Progenitor cell of endocrine pancreas (in vitro differentiated cells): Measurements from ENCODE around the gene KIAA1614. TPM values are rescaled to one million over a fixed set of nuclear protein-coding genes. Genes with fewer than 3 reads are reported as not detected.
A peak's percentile ranks its signal among the peaks of the same experiment; 100 is the strongest.
"Not testable (repeated sequence)": the region's sequence is repeated elsewhere in the genome, so short reads cannot be mapped to it uniquely, and the experiment has no call there.

ENCODE experiments used
- DNase-seq: peaks from one replicate; pipeline ENCODE4 v3.0.0; 2021; ENCODE audit warnings: low spot score; ENCODE audit not compliant: unreplicated experiment
- H3K27ac Mint-ChIP-seq: 2 replicates; pipeline ENCODE4 v1.8.0; 2021; ENCODE audit warnings: mild to moderate bottlenecking, moderate library complexity, mixed read lengths
- H3K27me3 Mint-ChIP-seq: 2 replicates; pipeline ENCODE4 v1.8.0; 2021; ENCODE audit warnings: mixed read lengths
- H3K36me3 Mint-ChIP-seq: 2 replicates; pipeline ENCODE4 v1.8.0; 2022; ENCODE audit warnings: mixed read lengths; ENCODE audit not compliant: insufficient read depth
- H3K4me1 Mint-ChIP-seq: 2 replicates; pipeline ENCODE4 v1.8.0; 2021; ENCODE audit warnings: low read depth, mixed read lengths
- H3K4me3 Mint-ChIP-seq: 2 replicates; pipeline ENCODE4 v1.8.0; 2021; ENCODE audit warnings: low read depth, mild to moderate bottlenecking, moderate library complexity, mixed read lengths
- H3K9me3 Mint-ChIP-seq: 2 replicates; pipeline ENCODE4 v1.8.0; 2021; ENCODE audit warnings: low read depth, mixed read lengths
- CTCF ChIP-seq: fragments of 200-600 bp; sonication (generic); IDR thresholded peaks from one replicate; pipeline ENCODE4 v1.5.0; 2021; ENCODE audit warnings: antibody characterized with exemption, mild to moderate bottlenecking; ENCODE audit not compliant: unreplicated experiment
- total RNA-seq: library from RNA; stranded (reverse); gene quantifications from 2 replicates; pipeline ENCODE4 v1.2.1, GENCODE V29; 2021

Gene KIAA1614
- total RNA-seq, 1 donor from 2014 or later = 2.5 TPM

DNA sequence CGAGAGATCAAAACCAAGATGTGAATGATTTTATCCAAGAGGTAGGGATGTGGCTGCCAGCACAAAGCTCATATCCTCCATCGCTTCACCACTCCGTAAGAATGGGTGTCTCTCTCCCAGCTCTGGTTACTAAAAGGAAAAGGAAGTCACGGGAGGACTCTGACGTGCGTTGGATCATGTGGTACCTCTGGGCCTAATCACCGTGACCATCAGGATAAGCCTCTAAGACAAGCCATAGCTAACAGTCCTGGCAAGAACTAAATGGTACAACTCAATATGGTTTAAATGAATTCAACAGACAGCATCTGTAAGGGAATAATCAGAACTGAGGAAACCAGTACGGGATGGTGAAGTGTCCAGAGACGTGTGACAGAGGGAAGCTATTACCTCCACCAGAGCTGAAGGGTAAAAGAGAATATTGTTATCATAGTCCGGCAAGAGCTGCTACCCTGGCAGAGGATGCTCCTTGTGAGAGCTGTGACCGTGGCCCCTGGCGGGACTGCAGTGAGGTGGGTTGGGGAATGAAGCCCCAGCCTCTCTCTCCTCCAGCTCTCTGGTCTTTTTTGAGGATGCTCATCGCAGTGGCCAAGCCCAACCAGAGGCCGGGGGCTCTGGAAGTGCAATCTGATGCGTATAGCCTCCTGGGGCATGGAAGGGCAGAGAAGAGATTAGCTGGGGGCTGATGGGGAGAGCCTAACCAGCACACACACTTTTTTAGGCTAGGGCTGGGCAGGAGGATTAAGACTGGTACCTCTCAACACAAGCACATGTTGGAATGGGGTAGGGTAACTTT is 54.2 kb downstream of the KIAA1614 start:
- peak overlapping the region; percentile 60 for H3K27ac Mint-ChIP-seq
- no peaks in the 10 kb centered on the region for H3K9me3 Mint-ChIP-seq
- peaks cover 25% of the 10 kb centered on the region for H3K36me3 Mint-ChIP-seq
- H3K27me3 Mint-ChIP-seq = no peaks in the 10 kb centered on the region
- DNase-seq = no peak
- peaks cover 2% of the 10 kb centered on the region for H3K4me1 Mint-ChIP-seq
- H3K4me3 Mint-ChIP-seq = no peak overlapping the region
- no peak for TF ChIP-seq CTCF

- no peak for DNase-seq
- Mint-ChIP-seq H3K4me3 (no peak overlapping the region), H3K9me3 (no peaks in the 10 kb centered on the region), H3K27me3 (no peaks in the 10 kb centered on the region), H3K4me1 (peaks cover 2% of the 10 kb centered on the region), H3K36me3 (peaks cover 28% of the 10 kb centered on the region), H3K27ac (no peak overlapping the region)
- TF ChIP-seq CTCF = no peak
Measured at GRCh38 chr1:180967558-180967957, 54.9 kb downstream of the KIAA1614 start.

DNA sequence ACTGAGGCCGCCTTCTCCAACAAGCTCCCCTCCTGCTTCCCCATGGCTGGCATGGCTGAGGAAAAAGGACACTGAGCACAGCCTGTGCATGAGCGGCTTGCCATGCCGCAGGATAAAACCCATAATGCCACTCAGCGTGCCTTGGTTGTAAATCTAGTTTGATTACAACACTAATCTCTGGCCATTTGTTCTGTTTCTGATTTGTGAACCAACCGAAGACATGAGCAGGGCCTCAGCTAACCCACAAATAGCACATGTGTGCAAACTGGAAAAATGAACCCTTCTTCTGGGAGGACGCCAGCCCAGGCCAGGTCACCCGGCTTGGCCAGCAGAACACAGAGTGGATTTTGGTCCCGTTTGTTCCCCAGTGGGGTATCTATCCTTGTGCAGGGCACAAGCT is 56.1 kb downstream of the KIAA1614 start:
- H3K4me3 Mint-ChIP-seq, H3K27me3 Mint-ChIP-seq, H3K27ac Mint-ChIP-seq: not testable (repeated sequence)

GRCh38 chr1:180969434-180969833 is 56.7 kb downstream of the KIAA1614 start:
- peaks cover 16% of the 10 kb centered on the region for H3K4me1 Mint-ChIP-seq
- no peaks in the 10 kb centered on the region for H3K27me3 Mint-ChIP-seq
- DNase-seq = no peak
- no peaks in the 10 kb centered on the region for H3K9me3 Mint-ChIP-seq
- H3K4me3 Mint-ChIP-seq = no peak overlapping the region
- no peak for TF ChIP-seq CTCF
- peaks cover 31% of the 10 kb centered on the region for H3K36me3 Mint-ChIP-seq
- H3K27ac Mint-ChIP-seq = no peak overlapping the region

More for the DNA sequence above, 56.1 kb downstream of the KIAA1614 start:
- Mint-ChIP-seq H3K36me3 (peaks cover 31% of the 10 kb centered on the region), H3K4me1 (peaks cover 12% of the 10 kb centered on the region)
- DNase-seq, H3K9me3 Mint-ChIP-seq: not testable (repeated sequence)

- no peaks in the 10 kb centered on the region for H3K27me3 Mint-ChIP-seq
- TF ChIP-seq CTCF = no peak
- H3K4me1 Mint-ChIP-seq = peaks cover 16% of the 10 kb centered on the region
- H3K36me3 Mint-ChIP-seq = peaks cover 29% of the 10 kb centered on the region
- no peak overlapping the region for H3K27ac Mint-ChIP-seq
- H3K9me3 Mint-ChIP-seq = no peaks in the 10 kb centered on the region
- no peak for DNase-seq
- H3K4me3 Mint-ChIP-seq = no peak overlapping the region
Measured at GRCh38 chr1:180970333-180971079, 57.8 kb downstream of the KIAA1614 start.
